GM23338 (cell line): ENCODE measurements around the gene TBC1D5. TPM values are rescaled to one million over a fixed set of nuclear protein-coding genes. Genes with fewer than 3 reads are reported as not detected.

ENCODE experiments used
- ATAC-seq: fragments of 200-7000 bp; cut with Tn5 transposase; 3 replicates; pipeline ENCODE4 v1.9.1; 2020
- DNase-seq: peaks from one replicate; pipeline ENCODE4 v3.0.0-alpha.2; 2015; ENCODE audit warnings: low spot score
- H2AFZ ChIP-seq: fragments of 200-600 bp; sonication (generic); 2 replicates; pipeline ENCODE4 v1.8.0; 2016; ENCODE audit warnings: antibody characterized with exemption, mild to moderate bottlenecking, moderate library complexity
- H3F3A ChIP-seq: fragments of 200-600 bp; sonication (generic); replicated peaks from 2 replicates; pipeline ENCODE4 v1.8.0; 2017; ENCODE audit warnings: antibody characterized with exemption, mixed run types, low read depth
- H3K27ac ChIP-seq: fragments of 200-600 bp; sonication (generic); 2 replicates; pipeline ENCODE4 v1.6.1; 2016; ENCODE audit warnings: low read depth
- H3K27me3 ChIP-seq: fragments of 200-600 bp; sonication (generic); 2 replicates; pipeline ENCODE4 v1.8.0; 2016; ENCODE audit warnings: mild to moderate bottlenecking, mixed run types, moderate library complexity; ENCODE audit not compliant: insufficient read depth
- H3K36me3 ChIP-seq: fragments of 200-600 bp; sonication (generic); 2 replicates; pipeline ENCODE4 v1.8.0; 2016; ENCODE audit warnings: mild to moderate bottlenecking; ENCODE audit not compliant: insufficient read depth
- H3K4me1 ChIP-seq: fragments of 200-600 bp; sonication (generic); 2 replicates; pipeline ENCODE4 v1.8.0; 2016; ENCODE audit warnings: mild to moderate bottlenecking, moderate library complexity; ENCODE audit not compliant: insufficient read depth
- H3K4me2 ChIP-seq: fragments of 200-600 bp; sonication (generic); 2 replicates; pipeline ENCODE4 v1.7.1; 2017; ENCODE audit warnings: mixed run types
- H3K4me3 ChIP-seq: fragments of 200-600 bp; sonication (generic); 2 replicates; pipeline ENCODE4 v1.6.1; 2016; ENCODE audit warnings: mixed run types
- H3K79me2 ChIP-seq: fragments of 200-600 bp; sonication (generic); replicated peaks from 2 replicates; pipeline ENCODE4 v1.8.0; 2017; ENCODE audit warnings: mild to moderate bottlenecking; ENCODE audit not compliant: insufficient read depth
- H3K9me2 ChIP-seq: fragments of 200-600 bp; sonication (generic); 2 replicates; pipeline ENCODE4 v1.8.0; 2017; ENCODE audit not compliant: insufficient read depth
- H4K20me1 ChIP-seq: fragments of 200-600 bp; sonication (generic); replicated peaks from 2 replicates; pipeline ENCODE4 v1.8.0; 2017; ENCODE audit warnings: mild to moderate bottlenecking; ENCODE audit not compliant: insufficient read depth
- H3K27ac Mint-ChIP-seq: 2 replicates; pipeline ENCODE4 v1.8.0; 2020; ENCODE audit warnings: inconsistent platforms, mild to moderate bottlenecking, moderate library complexity, mixed read lengths
- H3K27me3 Mint-ChIP-seq: 3 replicates; pipeline ENCODE4 v1.8.0; 2022; ENCODE audit warnings: low read depth, mild to moderate bottlenecking, moderate library complexity, mixed read lengths, inconsistent platforms; ENCODE audit not compliant: insufficient read depth, poor library complexity
- H3K36me3 Mint-ChIP-seq: 3 replicates; pipeline ENCODE4 v1.8.0; 2021; ENCODE audit warnings: low read depth, mild to moderate bottlenecking, inconsistent platforms, moderate library complexity, mixed read lengths
- H3K4me1 Mint-ChIP-seq: 3 replicates; pipeline ENCODE4 v1.8.0; 2020; ENCODE audit warnings: mild to moderate bottlenecking, inconsistent platforms, mixed read lengths
- H3K4me3 Mint-ChIP-seq: 3 replicates; pipeline ENCODE4 v1.8.0; 2021; ENCODE audit warnings: moderate library complexity, mild to moderate bottlenecking, inconsistent platforms, mixed read lengths
- H3K9me3 Mint-ChIP-seq: 3 replicates; pipeline ENCODE4 v1.8.0; 2020; ENCODE audit warnings: moderate library complexity, mild to moderate bottlenecking, inconsistent platforms, mixed read lengths
- CREB1 ChIP-seq: fragments of 250-450 bp; sonication (Bioruptor Pico); IDR thresholded peaks from 2 replicates; pipeline ENCODE4 v1.5.0; 2020; ENCODE audit warnings: low read depth, mild to moderate bottlenecking, moderate library complexity
- EZH2 ChIP-seq: fragments of 200-600 bp; sonication (generic); IDR thresholded peaks from one replicate; pipeline ENCODE4 v1.8.0; 2017; ENCODE audit warnings: antibody characterized with exemption, mild to moderate bottlenecking, low read depth; ENCODE audit not compliant: unreplicated experiment
- EZH2phosphoT487 ChIP-seq: fragments of 200-600 bp; sonication (generic); IDR thresholded peaks from one replicate; pipeline ENCODE4 v1.8.1; 2018; ENCODE audit warnings: antibody characterized with exemption; ENCODE audit not compliant: unreplicated experiment
- JUNB ChIP-seq: IDR thresholded peaks from one replicate; pipeline ENCODE4 v1.6.1; 2016; ENCODE audit warnings: antibody characterized with exemption; ENCODE audit not compliant: unreplicated experiment
- NANOG ChIP-seq: IDR thresholded peaks from 2 replicates; pipeline ENCODE4 v1.6.1; 2016; ENCODE audit warnings: antibody characterized with exemption, borderline replicate concordance
- POLR2AphosphoS5 ChIP-seq: IDR thresholded peaks from 2 replicates; pipeline ENCODE4 v1.6.1; 2016; ENCODE audit warnings: antibody characterized with exemption, low read depth
- STAT1 ChIP-seq: IDR thresholded peaks from one replicate; pipeline ENCODE4 v1.6.1; 2016; ENCODE audit warnings: antibody characterized with exemption; ENCODE audit not compliant: unreplicated experiment
- ZNF114 ChIP-seq: fragments of 250-450 bp; sonication (Bioruptor Pico); IDR thresholded peaks from 2 replicates; pipeline ENCODE4 v1.5.0; 2020; ENCODE audit warnings: mild to moderate bottlenecking, moderate library complexity
- ZNF331 ChIP-seq: fragments of 250-450 bp; sonication (Bioruptor Pico); IDR thresholded peaks from 2 replicates; pipeline ENCODE4 v1.5.0; 2020; ENCODE audit warnings: low read depth, mild to moderate bottlenecking, moderate library complexity
- polyA plus RNA-seq: library from polyadenylated mRNA; unstranded; fragments of >200 nt; fragmentation: Nextera tagmentation; extraction: Ambion mirVana; gene quantifications from 2 replicates; pipeline ENCODE4 v1.2.1, GENCODE V29; 2016
- total RNA-seq: library from RNA; depleted of rRNA; stranded (reverse); fragments of >200 nt; shearing (Covaris generic); gene quantifications from 2 replicates; pipeline ENCODE4 v1.2.3, GENCODE V29; 2014
- TF ChIP-seq, protein P1 (sequence below), 2 experiments: fragments of 200-600 bp in 1 of 2; sonication (generic) in 1 of 2; conservative IDR thresholded peaks; 2 replicates each; pipeline versions ENCODE4 v1.5.1 to v1.6.1; 2016 to 2017; ENCODE audit warnings: antibody characterized with exemption in 2 of 2, low read depth in 2 of 2, mild to moderate bottlenecking in 2 of 2, moderate library complexity in 1 of 2
- TF ChIP-seq, protein P2 (sequence below): IDR thresholded peaks from one replicate; pipeline ENCODE4 v1.6.1; 2018; ENCODE audit warnings: antibody characterized with exemption; ENCODE audit not compliant: unreplicated experiment
- TF ChIP-seq, protein P3 (sequence below): IDR thresholded peaks from 2 replicates; pipeline ENCODE4 v1.6.1; 2016; ENCODE audit warnings: antibody characterized with exemption

The TBC1D5 gene
- total and polyA plus RNA-seq, 2 experiments from 2014 or later, result 21.8 to 48.1 TPM

DNA sequence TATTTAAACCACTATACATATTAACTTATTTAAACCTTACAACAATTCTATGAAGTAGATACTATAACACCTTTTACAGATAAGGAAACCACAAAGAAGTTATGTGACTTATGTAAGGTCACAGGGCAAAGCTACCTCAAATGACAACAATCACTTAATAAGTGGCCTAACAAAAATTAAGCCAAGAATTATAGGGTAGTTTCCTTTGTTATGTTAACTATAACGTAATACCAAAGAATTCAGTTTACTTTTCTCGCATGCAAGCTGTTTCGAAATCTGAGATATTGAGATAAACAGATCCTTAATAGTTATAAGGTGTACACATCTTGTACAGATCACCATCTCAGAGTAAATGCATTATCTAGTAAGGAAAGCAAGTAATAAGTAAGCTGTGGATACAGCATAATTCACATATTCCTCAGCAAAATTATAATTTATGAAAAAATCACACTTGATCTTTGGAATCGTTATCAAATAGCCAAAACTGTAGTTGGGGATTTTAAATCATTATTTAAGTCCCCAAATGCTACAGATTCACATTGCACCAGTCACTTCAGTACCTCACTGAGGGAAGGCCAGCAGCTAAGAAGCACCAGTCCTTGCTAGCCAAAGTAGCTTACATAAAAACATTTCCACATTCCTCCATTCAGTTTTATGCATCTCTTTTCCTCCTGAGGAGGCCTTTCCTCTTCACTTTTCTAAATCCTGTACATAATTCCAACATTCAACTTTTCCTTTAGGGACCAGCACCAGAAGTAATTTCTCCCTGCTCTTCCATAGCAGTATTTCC is 226.8 kb downstream of the TBC1D5 start:
- H3K79me2 ChIP-seq, result no peaks in the 10 kb centered on the region
- H3F3A ChIP-seq, result no peaks in the 10 kb centered on the region
- H4K20me1 ChIP-seq, result no peaks in the 10 kb centered on the region
- no peak overlapping the region for H3K27ac ChIP-seq
- TF ChIP-seq ZNF114 (CRISPR knock-in tag) (no peak), ZNF331 (no peak), EZH2 (no peak), STAT1 (no peak)
- no peaks in the 10 kb centered on the region for H3K36me3 Mint-ChIP-seq
- no peak overlapping the region for H2AFZ ChIP-seq
- peaks cover 22% of the 10 kb centered on the region for H3K4me1 Mint-ChIP-seq
- no peak overlapping the region for H3K4me3 ChIP-seq
- no peak overlapping the region; the same call in 1 of the 2 replicates for H3K27ac Mint-ChIP-seq
- ATAC-seq (no peak), DNase-seq (no peak)
- H3K4me1 ChIP-seq, result peaks cover 10% of the 10 kb centered on the region
- no peaks in the 10 kb centered on the region for H3K9me3 Mint-ChIP-seq
- H3K4me3 Mint-ChIP-seq, result no peak overlapping the region
- H3K27me3 Mint-ChIP-seq, result peaks cover 3% of the 10 kb centered on the region
- H3K36me3 ChIP-seq, result no peaks in the 10 kb centered on the region
- H3K9me2 ChIP-seq, result no peaks in the 10 kb centered on the region
- H3K4me2 ChIP-seq, result no peak overlapping the region
- H3K27me3 ChIP-seq, result no peaks in the 10 kb centered on the region

DNA sequence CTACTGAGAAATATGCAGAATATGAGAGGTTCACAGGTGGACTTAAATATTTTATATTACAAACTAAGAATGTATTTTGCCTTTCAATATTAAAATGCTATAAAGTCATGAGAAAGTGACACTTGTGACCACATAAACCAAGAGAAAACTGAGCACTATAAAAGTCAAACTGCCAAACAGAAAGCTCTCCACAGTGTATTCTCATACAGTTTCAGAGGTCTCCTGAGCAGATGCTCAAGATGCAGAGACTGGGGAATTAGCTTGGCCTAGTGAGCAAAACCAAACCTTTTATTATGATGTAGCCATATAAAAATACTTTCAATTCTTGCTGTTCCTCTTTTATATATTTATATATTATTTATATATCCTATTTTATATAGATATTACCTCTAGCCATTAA is 227.8 kb downstream of the TBC1D5 start:
- H3K4me3 ChIP-seq, result no peak overlapping the region

DNA sequence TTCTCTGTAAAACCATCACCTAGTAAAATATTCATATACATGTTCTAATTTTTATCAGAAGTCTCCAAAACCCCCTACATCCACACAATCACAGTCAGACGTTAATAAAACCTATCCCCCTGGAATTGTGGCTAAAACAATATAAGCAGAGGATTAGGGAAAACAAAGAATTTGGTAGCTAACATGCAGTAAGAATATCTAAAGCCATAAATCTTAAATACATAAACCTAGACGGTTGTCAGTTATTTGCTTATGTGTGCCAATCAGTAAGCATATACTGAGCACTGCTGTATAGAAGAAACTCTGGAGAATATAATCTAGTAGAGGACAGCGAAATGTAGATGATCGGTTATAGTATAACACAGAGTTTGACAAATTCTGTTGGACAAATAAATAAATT is 232.2 kb downstream of the TBC1D5 start:
- no peak overlapping the region for H3K27ac Mint-ChIP-seq
- H3K4me3 Mint-ChIP-seq, result no peak overlapping the region
- H3K36me3 Mint-ChIP-seq, result no peaks in the 10 kb centered on the region
- no peaks in the 10 kb centered on the region; the same call in 2 of the 3 replicates for H3K4me1 Mint-ChIP-seq
- no peak overlapping the region for H3K4me3 ChIP-seq
- no peaks in the 10 kb centered on the region for H3F3A ChIP-seq
- H3K27me3 ChIP-seq, result no peaks in the 10 kb centered on the region
- H2AFZ ChIP-seq, result no peak overlapping the region
- no peaks in the 10 kb centered on the region for H3K36me3 ChIP-seq
- no peak overlapping the region for H3K4me2 ChIP-seq
- DNase-seq (no peak), ATAC-seq (no peak)
- no peaks in the 10 kb centered on the region for H3K9me2 ChIP-seq
- no peaks in the 10 kb centered on the region for H3K27me3 Mint-ChIP-seq
- H3K4me1 ChIP-seq, result no peaks in the 10 kb centered on the region; the same call in 1 of the 2 replicates
- H3K27ac ChIP-seq, result no peak overlapping the region
- no peaks in the 10 kb centered on the region for H4K20me1 ChIP-seq
- H3K79me2 ChIP-seq, result no peaks in the 10 kb centered on the region
- H3K9me3 Mint-ChIP-seq, result no peaks in the 10 kb centered on the region
- TF ChIP-seq EZH2phosphoT487 (no peak), EZH2 (no peak), STAT1 (no peak), NANOG (no peak), ZNF114 (CRISPR knock-in tag) (no peak), ZNF331 (no peak), CREB1 (no peak), POLR2AphosphoS5 (no peak), JUNB (no peak)
- TF ChIP-seq, protein P1, sequence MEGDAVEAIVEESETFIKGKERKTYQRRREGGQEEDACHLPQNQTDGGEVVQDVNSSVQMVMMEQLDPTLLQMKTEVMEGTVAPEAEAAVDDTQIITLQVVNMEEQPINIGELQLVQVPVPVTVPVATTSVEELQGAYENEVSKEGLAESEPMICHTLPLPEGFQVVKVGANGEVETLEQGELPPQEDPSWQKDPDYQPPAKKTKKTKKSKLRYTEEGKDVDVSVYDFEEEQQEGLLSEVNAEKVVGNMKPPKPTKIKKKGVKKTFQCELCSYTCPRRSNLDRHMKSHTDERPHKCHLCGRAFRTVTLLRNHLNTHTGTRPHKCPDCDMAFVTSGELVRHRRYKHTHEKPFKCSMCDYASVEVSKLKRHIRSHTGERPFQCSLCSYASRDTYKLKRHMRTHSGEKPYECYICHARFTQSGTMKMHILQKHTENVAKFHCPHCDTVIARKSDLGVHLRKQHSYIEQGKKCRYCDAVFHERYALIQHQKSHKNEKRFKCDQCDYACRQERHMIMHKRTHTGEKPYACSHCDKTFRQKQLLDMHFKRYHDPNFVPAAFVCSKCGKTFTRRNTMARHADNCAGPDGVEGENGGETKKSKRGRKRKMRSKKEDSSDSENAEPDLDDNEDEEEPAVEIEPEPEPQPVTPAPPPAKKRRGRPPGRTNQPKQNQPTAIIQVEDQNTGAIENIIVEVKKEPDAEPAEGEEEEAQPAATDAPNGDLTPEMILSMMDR (conservative IDR thresholded peaks at IDR 0.05; ENCODE audit: low read depth in 2 of 2), result no peak
- TF ChIP-seq, protein P2, sequence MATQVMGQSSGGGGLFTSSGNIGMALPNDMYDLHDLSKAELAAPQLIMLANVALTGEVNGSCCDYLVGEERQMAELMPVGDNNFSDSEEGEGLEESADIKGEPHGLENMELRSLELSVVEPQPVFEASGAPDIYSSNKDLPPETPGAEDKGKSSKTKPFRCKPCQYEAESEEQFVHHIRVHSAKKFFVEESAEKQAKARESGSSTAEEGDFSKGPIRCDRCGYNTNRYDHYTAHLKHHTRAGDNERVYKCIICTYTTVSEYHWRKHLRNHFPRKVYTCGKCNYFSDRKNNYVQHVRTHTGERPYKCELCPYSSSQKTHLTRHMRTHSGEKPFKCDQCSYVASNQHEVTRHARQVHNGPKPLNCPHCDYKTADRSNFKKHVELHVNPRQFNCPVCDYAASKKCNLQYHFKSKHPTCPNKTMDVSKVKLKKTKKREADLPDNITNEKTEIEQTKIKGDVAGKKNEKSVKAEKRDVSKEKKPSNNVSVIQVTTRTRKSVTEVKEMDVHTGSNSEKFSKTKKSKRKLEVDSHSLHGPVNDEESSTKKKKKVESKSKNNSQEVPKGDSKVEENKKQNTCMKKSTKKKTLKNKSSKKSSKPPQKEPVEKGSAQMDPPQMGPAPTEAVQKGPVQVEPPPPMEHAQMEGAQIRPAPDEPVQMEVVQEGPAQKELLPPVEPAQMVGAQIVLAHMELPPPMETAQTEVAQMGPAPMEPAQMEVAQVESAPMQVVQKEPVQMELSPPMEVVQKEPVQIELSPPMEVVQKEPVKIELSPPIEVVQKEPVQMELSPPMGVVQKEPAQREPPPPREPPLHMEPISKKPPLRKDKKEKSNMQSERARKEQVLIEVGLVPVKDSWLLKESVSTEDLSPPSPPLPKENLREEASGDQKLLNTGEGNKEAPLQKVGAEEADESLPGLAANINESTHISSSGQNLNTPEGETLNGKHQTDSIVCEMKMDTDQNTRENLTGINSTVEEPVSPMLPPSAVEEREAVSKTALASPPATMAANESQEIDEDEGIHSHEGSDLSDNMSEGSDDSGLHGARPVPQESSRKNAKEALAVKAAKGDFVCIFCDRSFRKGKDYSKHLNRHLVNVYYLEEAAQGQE, result no peak
- TF ChIP-seq, protein P3, sequence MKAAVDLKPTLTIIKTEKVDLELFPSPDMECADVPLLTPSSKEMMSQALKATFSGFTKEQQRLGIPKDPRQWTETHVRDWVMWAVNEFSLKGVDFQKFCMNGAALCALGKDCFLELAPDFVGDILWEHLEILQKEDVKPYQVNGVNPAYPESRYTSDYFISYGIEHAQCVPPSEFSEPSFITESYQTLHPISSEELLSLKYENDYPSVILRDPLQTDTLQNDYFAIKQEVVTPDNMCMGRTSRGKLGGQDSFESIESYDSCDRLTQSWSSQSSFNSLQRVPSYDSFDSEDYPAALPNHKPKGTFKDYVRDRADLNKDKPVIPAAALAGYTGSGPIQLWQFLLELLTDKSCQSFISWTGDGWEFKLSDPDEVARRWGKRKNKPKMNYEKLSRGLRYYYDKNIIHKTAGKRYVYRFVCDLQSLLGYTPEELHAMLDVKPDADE, result no peak

More for the DNA sequence above, 227.8 kb downstream of the TBC1D5 start:
- Histone ChIP-seq H2AFZ (no peak overlapping the region), H3K36me3 (no peaks in the 10 kb centered on the region), H4K20me1 (no peaks in the 10 kb centered on the region), H3K4me1 (peaks cover 10% of the 10 kb centered on the region), H3K27ac (no peak overlapping the region), H3K9me2 (no peaks in the 10 kb centered on the region), H3K4me2 (no peak overlapping the region), H3K27me3 (no peaks in the 10 kb centered on the region), H3F3A (no peaks in the 10 kb centered on the region), H3K79me2 (no peaks in the 10 kb centered on the region)
- H3K27me3 Mint-ChIP-seq, result peaks cover 3% of the 10 kb centered on the region
- no peak overlapping the region for H3K27ac Mint-ChIP-seq
- H3K4me3 Mint-ChIP-seq, result no peak overlapping the region
- no peaks in the 10 kb centered on the region for H3K36me3 Mint-ChIP-seq
- DNase-seq (no peak), ATAC-seq (no peak)
- no peaks in the 10 kb centered on the region for H3K9me3 Mint-ChIP-seq
- peaks cover 20% of the 10 kb centered on the region for H3K4me1 Mint-ChIP-seq
- TF ChIP-seq JUNB (no peak), STAT1 (no peak), EZH2 (no peak)
